ENCODE results near the gene MRPS17.

- TF ChIP-seq POLR2A (IDR thresholded peaks at IDR 0.05; ENCODE audit: low read depth, low read length) (no peak), CTCF (conservative IDR thresholded peaks at IDR 0.05; ENCODE audit: low read depth, low read length) (no peak), BHLHE40 (IDR thresholded peaks at IDR 0.05; ENCODE audit: low read depth, low read length) (no peak), SMC3 (IDR thresholded peaks at IDR 0.05; ENCODE audit: low read depth, low read length) (no peak), USF2 (IDR thresholded peaks at IDR 0.05; ENCODE audit: low read depth, low read length) (no peak), CEBPB (IDR thresholded peaks at IDR 0.05; ENCODE audit: low read depth, low read length) (no peak)
Measured at GRCh38 chr7:55928006-55928767, 23.5 kb upstream of the MRPS17 start.
